Activated T-helper 1 cell treated with anti-CD3 and anti-CD28 coated beads, Interleukin-12 subunit alpha, Interleukin-12 subunit beta, Interleukin-2, Interleukin-4 antibody, amounts not matched to agents 30 ng/mL and 10 ng/mL and 1 ng/mL, durations not matched to agents 14 hours and 24 hours and 36 hours (primary cell): ENCODE data around the gene CREG1. TPM values are rescaled to one million over a fixed set of nuclear protein-coding genes. Genes with fewer than 3 reads are reported as not detected.

ENCODE experiments used
- DNase-seq: peaks from one replicate; pipeline ENCODE4 v3.0.0; 2021; ENCODE audit warnings: low spot score
- H3K27ac Mint-ChIP-seq: one replicate; pipeline ENCODE4 v1.8.0; 2021; ENCODE audit warnings: mild to moderate bottlenecking, mixed read lengths
- H3K27me3 Mint-ChIP-seq: one replicate; pipeline ENCODE4 v1.8.0; 2022; ENCODE audit warnings: mild to moderate bottlenecking, moderate library complexity, mixed read lengths; ENCODE audit not compliant: insufficient read depth
- H3K36me3 Mint-ChIP-seq: one replicate; pipeline ENCODE4 v1.8.0; 2021; ENCODE audit warnings: low read depth, mixed read lengths
- H3K4me1 Mint-ChIP-seq: one replicate; pipeline ENCODE4 v1.8.0; 2021; ENCODE audit warnings: low read depth, mixed read lengths
- H3K4me3 Mint-ChIP-seq: one replicate; pipeline ENCODE4 v1.8.0; 2021; ENCODE audit warnings: mild to moderate bottlenecking, moderate library complexity, mixed read lengths
- H3K9me3 Mint-ChIP-seq: one replicate; pipeline ENCODE4 v1.8.0; 2021; ENCODE audit warnings: mixed read lengths
- intact Hi-C: fragments of 100-400 bp; cut with micrococcal nuclease; formaldehyde crosslinking; loops from one replicate; pipeline ENCODE4 v1.15.1; 2024
- total RNA-seq: library from RNA; stranded (reverse); gene quantifications from 2 replicates; pipeline ENCODE4 v1.2.3, GENCODE V29; 2022

The CREG1 gene
- total RNA-seq, 1 donor from 2014 or later = 15.3 TPM

DNA sequence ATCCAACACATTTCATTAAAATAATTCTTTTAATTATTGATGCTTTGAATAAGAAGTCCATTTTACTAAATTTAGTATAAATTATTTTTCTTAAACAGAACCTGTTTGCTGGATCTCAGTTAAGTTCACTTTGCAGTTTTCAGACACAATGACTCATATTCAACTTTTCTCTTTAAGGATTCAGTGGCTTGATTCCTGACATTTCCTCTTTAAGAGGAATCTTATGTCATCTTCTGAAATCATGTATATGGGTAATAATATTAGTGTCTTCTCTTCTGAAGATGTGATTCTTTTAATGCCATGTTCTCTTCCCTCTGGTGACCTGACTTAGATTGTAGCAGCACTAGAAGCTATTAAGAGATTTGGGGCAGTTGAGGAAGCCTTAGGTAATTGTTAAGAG, 12.6 kb downstream of the CREG1 start:
- no peak overlapping the region for H3K27ac Mint-ChIP-seq
- peaks cover 62% of the 10 kb centered on the region for H3K4me1 Mint-ChIP-seq
- no peaks in the 10 kb centered on the region for H3K9me3 Mint-ChIP-seq
- H3K36me3 Mint-ChIP-seq = peaks cover 7% of the 10 kb centered on the region
- no peak for DNase-seq
- no peak overlapping the region for H3K4me3 Mint-ChIP-seq
- H3K27me3 Mint-ChIP-seq = no peaks in the 10 kb centered on the region
- intact Hi-C loops = loop anchor here (2.0 to 5.0 kb wide), 2 partner anchors 14 to 374 kb away; no protein-coding TSS in a partner anchor

DNA sequence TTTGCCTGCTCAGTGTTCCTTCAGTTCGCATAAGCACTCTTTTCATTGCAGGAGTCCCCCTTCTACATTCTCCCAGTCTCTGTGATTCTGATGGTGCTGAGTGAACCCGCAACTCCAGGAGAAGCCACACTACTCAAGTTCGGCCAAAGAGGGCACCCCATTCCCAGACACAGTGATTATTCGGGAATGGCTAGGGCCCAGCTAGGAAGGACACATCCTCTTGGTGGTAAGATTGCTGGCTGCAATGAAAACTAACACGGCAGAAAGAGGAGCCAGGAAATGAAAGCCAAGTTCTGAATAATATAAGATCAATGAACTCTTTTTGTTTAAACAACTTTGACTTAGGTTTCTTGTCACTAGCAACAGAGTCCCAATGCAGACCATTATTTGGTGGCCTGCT, 14.9 kb downstream of the CREG1 start:
- no peak overlapping the region for H3K4me3 Mint-ChIP-seq
- no peak for DNase-seq
- intact Hi-C loops = loop anchor here (1.0 kb wide), 1 partner anchor 20 kb away; the partner anchor contains the start of gene CD247
- no peaks in the 10 kb centered on the region for H3K27me3 Mint-ChIP-seq
- no peaks in the 10 kb centered on the region for H3K9me3 Mint-ChIP-seq
- peaks cover 47% of the 10 kb centered on the region for H3K4me1 Mint-ChIP-seq
- no peak overlapping the region for H3K27ac Mint-ChIP-seq
- H3K36me3 Mint-ChIP-seq = peaks cover 3% of the 10 kb centered on the region

GRCh38 chr1:167533851-167534300, 19.7 kb downstream of the CREG1 start:
- Mint-ChIP-seq H3K27me3 (peaks cover 7% of the 10 kb centered on the region), H3K4me1 (peaks cover 5% of the 10 kb centered on the region), H3K9me3 (no peaks in the 10 kb centered on the region), H3K36me3 (no peaks in the 10 kb centered on the region), H3K27ac (no peak overlapping the region), H3K4me3 (no peak overlapping the region)
- intact Hi-C loops = loop anchor here (1.0 kb wide), 5 partner anchors 16 to 468 kb away; partner anchors contain the start of gene CD247
- DNase-seq = peak; percentile 51

GRCh38 chr1:167532964-167533824, 20.4 kb downstream of the CREG1 start:
- Mint-ChIP-seq H3K4me1 (no peaks in the 10 kb centered on the region), H3K27ac (no peak overlapping the region), H3K36me3 (no peaks in the 10 kb centered on the region), H3K4me3 (no peak overlapping the region), H3K27me3 (peaks cover 7% of the 10 kb centered on the region), H3K9me3 (no peaks in the 10 kb centered on the region)
- no peak for DNase-seq
- intact Hi-C loops = loop anchor here (1.0 kb wide), 4 partner anchors 15 to 467 kb away; partner anchors contain the start of gene CD247

GRCh38 chr1:167532375-167532774, 21.2 kb downstream of the CREG1 start:
- Mint-ChIP-seq H3K27ac (no peak overlapping the region), H3K4me3 (no peak overlapping the region), H3K4me1 (no peaks in the 10 kb centered on the region), H3K9me3 (no peaks in the 10 kb centered on the region), H3K36me3 (no peaks in the 10 kb centered on the region), H3K27me3 (peaks cover 7% of the 10 kb centered on the region)
- no peak for DNase-seq
- intact Hi-C loops = no loop called here

DNA sequence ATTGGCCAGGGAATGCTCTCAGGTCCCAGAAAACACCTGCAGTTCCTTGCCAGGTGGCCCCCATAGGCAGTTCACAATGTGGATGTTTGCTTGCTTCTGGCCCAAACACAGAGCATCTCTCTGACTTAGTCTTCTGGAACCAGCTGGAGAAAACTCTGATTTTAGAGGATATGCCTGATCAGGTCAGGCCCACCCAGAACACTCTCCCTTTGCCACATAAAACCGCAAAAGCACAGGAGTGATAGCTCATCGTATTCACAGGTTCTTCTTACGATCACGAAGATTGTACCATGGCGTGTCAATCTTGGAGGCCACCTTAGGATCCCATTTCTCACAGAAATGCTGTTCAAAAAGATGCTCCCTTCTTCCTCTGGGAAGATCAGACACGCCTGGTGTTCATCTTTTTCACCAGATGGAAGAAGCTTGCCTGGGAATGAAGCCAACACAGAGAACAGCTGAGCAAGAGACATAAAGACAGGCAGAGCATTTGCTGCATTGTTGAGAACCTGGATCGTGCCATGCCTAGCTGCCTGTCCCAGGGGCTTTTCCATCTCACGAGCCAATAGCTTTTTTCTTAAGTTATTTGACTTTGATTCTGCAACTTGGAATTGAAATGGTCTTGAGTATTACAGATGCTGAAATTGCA, 23.6 kb downstream of the CREG1 start:
- no peak overlapping the region for H3K27ac Mint-ChIP-seq

DNA sequence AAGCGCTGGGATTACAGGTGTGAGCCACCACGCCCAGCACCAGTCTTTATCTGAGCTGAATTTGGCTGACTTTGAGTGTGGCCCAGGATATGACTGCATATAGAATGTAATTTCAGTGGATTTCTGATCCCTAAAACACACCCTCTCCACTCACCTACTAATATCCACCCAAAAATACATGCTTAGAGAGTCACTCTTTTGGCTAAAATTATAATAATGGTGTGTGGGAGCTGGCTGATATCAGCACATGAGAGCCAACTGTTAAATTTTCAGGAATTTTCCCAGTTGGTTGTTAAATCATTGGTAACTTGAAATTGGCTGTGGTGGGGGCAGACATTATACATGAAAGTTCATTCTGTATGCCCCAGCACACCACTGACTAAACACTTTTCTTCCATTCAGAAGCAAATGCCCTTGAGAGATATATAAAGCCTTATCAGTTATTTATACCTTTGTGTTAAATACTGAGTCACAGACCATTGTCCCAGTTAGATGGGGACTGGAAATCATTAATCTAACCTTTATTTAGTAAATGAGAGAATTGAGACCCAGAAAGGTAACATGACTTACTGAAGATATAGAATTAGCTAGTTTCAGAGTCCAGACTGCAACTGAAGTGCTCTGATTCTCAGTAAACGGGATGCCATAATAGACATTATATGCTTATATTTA, 25.4 kb downstream of the CREG1 start:
- H3K36me3 Mint-ChIP-seq = no peaks in the 10 kb centered on the region
- H3K4me1 Mint-ChIP-seq = peaks cover 6% of the 10 kb centered on the region
- DNase-seq = no peak
- intact Hi-C loops = no loop called here
- peaks cover 16% of the 10 kb centered on the region for H3K27me3 Mint-ChIP-seq
- H3K4me3 Mint-ChIP-seq = no peak overlapping the region
- H3K27ac Mint-ChIP-seq = no peak overlapping the region
- no peaks in the 10 kb centered on the region for H3K9me3 Mint-ChIP-seq

More for the DNA sequence above, 23.6 kb downstream of the CREG1 start:
- no peak for DNase-seq
- Mint-ChIP-seq H3K4me3 (no peak overlapping the region), H3K4me1 (peaks cover 6% of the 10 kb centered on the region), H3K9me3 (no peaks in the 10 kb centered on the region), H3K36me3 (no peaks in the 10 kb centered on the region), H3K27me3 (peaks cover 12% of the 10 kb centered on the region)
- intact Hi-C loops = no loop called here

GRCh38 chr1:167526667-167527383, 26.7 kb downstream of the CREG1 start:
- Mint-ChIP-seq H3K27me3 (peaks cover 18% of the 10 kb centered on the region), H3K4me3 (no peak overlapping the region), H3K27ac (no peak overlapping the region), H3K36me3 (no peaks in the 10 kb centered on the region), H3K9me3 (no peaks in the 10 kb centered on the region), H3K4me1 (peaks cover 6% of the 10 kb centered on the region)
- DNase-seq = no peak
- intact Hi-C loops = no loop called here

DNA sequence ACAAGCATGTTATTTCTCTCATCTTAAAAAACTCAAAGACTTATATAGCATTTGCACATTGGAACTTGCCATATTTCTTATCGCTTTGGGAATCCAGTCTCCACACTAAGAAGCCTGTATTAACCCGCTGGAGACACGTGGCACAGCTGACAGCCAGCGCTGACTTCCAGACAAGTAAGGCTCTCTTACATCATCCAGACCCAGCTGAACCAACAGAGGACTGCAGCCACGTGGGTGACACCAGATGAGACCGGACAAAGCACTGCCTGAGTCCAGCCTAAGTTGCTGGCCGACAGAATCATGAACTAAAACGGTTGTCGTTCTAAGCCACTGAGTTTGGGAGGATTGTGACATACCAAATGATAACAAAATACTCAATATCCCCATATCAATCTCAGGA, 28.9 kb downstream of the CREG1 start:
- H3K36me3 Mint-ChIP-seq = no peaks in the 10 kb centered on the region
- no peaks in the 10 kb centered on the region for H3K9me3 Mint-ChIP-seq
- H3K4me3 Mint-ChIP-seq = no peak overlapping the region
- H3K27ac Mint-ChIP-seq = no peak overlapping the region
- no peak for DNase-seq
- peaks cover 17% of the 10 kb centered on the region for H3K27me3 Mint-ChIP-seq
- peaks cover 15% of the 10 kb centered on the region for H3K4me1 Mint-ChIP-seq
- intact Hi-C loops = no loop called here

- intact Hi-C loops = no loop called here
- Mint-ChIP-seq H3K27me3 (peaks cover 16% of the 10 kb centered on the region), H3K4me3 (no peak overlapping the region), H3K27ac (no peak overlapping the region), H3K4me1 (peaks cover 23% of the 10 kb centered on the region), H3K9me3 (no peaks in the 10 kb centered on the region), H3K36me3 (peaks cover 11% of the 10 kb centered on the region)
- DNase-seq = no peak
These were observed 31.3 kb downstream of the CREG1 start for GRCh38 chr1:167522246-167522645.

DNA sequence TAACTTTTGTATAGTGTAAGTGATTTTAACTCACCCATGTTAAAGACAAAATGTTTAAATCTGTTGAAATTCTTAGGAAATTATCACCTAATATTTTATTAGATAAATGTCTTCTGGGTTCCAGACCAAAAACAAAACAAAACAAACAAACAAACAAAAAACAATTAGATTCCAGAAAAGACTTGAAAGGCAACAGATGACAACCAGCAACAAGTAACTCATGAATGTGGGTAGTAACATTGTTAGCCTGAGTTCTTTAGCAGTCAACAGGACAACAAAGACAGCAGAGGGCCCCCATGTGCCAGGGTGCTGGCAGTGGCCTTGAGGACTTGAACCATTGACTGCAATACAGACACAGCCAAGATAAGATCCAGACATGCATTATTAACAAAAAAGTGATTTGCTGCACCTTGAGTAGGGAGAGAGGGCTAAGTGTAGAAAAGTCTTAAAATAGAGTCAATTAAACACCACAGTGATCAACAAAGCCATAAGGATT, 32.8 kb downstream of the CREG1 start:
- intact Hi-C loops = no loop called here
- no peaks in the 10 kb centered on the region for H3K9me3 Mint-ChIP-seq
- no peak overlapping the region for H3K4me3 Mint-ChIP-seq
- H3K36me3 Mint-ChIP-seq = peaks cover 25% of the 10 kb centered on the region
- peaks cover 16% of the 10 kb centered on the region for H3K27me3 Mint-ChIP-seq
- H3K27ac Mint-ChIP-seq = no peak overlapping the region
- DNase-seq = no peak
- H3K4me1 Mint-ChIP-seq = peaks cover 38% of the 10 kb centered on the region

- intact Hi-C loops = loop anchor here (1.0 to 10.0 kb wide), 7 partner anchors 15 to 644 kb away; partner anchors contain the start of gene TADA1
- Mint-ChIP-seq H3K36me3 (peaks cover 43% of the 10 kb centered on the region), H3K27ac (peak within 1 kb of the TSS; percentile 98), H3K4me1 (peaks cover 55% of the 10 kb centered on the region), H3K27me3 (peaks cover 7% of the 10 kb centered on the region), H3K4me3 (peak within 1 kb of the TSS; percentile 97), H3K9me3 (no peaks in the 10 kb centered on the region)
- peak; percentile 73 for DNase-seq
These were observed 35.2 kb downstream of the CREG1 start, which contains the start of gene CD247 for GRCh38 chr1:167518331-167518700. TSS of gene CD247 (minus strand) at chr1:167518529. CDS start at chr1:167518465, 64 bp downstream.
